ENCODE results near the gene NF2.
A peak's percentile ranks its signal among the peaks of the same experiment; 100 is the strongest.
"Not testable (repeated sequence)": the region's sequence is repeated elsewhere in the genome, so short reads cannot be mapped to it uniquely, and the experiment has no call there.

Gene NF2

DNA sequence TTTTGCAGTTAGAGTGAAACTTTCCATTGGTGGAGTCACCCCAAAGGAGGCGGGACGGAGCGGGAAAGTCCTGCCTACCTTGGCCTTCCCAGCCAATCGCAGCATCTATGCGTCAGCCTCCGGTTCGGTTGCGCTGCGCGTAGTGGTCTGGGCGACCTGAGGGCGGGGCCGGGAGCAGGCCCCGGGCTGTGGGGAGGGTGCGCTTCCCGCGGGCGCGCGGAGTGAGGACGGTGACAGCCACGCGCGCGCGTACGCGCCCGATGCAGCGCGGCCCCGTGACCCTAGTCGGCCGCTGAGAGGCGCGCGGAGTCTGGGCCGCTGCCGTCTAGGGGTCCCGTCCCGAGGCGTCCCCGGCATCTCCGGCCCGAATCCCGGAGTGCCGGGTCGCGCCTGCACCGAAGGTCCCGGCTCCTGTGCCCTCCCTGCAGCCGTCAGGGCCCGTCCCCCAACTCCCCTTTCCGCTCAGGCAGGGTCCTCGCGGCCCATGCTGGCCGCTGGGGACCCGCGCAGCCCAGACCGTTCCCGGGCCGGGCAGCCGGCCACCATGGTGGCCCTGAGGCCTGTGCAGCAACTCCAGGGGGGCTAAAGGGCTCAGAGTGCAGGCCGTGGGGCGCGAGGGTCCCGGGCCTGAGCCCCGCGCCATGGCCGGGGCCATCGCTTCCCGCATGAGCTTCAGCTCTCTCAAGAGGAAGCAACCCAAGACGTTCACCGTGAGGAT, at the start of gene NF2:
TSS of gene NF2 (plus strand) at position 276 of the 718 bp plus-strand sequence. CDS start at position 642, 366 bp downstream.
- DNase-seq: peak; percentile 73

- no peak for DNase-seq
These were observed 48.3 kb upstream of the NF2 start for GRCh38 chr22:29555065-29555644.

- DNase-seq: no peak
These were observed 44.4 kb upstream of the NF2 start for GRCh38 chr22:29559030-29559429.

- no peak for DNase-seq
These were observed 43.6 kb upstream of the NF2 start for GRCh38 chr22:29559853-29560252.

DNA sequence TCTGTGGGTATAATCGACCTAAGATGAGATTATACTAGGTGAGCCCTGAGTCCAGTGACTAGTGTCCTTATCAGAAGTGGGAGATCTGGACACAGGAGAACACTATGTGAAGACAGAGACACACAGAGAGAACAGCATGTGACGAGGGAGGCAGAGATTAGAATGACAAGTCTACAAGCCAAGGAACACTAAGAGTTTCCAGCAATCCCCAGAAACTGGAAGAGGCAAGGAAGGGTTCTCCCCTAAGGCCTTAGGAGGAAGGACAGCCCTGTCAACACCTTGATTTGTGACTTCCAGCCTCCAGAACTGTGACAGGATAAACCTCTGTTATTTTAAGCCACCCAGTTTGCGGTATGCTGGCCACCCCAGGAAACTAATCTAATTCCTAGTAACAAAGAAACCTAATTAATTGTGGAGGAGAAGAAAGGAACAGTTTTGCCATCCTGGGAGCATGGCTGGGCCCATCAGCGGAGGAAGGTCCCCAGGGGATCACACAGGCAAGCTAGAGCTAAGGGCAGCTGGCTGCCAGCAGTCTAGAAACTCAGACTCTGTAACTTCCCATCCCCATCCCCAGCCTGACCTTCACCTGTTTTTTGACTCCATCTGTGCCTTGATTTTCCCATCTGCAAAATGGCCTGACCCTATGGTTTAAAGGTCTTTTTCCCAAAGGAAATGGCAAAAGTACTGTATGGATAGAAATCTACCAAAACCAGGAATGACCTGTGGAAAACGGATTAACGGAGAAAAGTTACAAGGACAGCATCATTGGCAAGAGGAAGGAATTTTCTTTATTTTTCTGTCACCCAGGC, 39.6 kb upstream of the NF2 start:
- no peak for DNase-seq

DNA sequence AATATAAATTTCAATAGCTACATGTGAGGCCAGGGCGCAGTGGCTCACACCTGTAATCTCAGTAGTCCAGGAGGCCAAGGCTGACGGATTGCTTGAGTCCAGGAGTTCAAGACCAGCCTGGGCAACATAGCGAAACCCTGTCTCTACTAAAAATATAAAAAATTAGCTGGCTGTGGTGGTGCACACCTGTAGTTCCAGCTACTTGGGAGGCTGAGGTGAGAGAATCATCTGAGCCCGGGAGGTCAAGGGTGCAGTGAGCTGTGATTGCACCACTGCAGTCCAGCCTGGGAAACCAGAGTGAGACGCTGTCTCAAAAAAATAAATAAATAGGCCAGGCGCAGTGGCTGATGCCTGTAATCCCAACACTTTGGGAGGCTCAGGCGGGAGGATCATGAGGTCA, 36.9 kb upstream of the NF2 start:
- DNase-seq: not testable (repeated sequence)

- DNase-seq: no peak
These were observed 36.1 kb upstream of the NF2 start for GRCh38 chr22:29567338-29567737.

- DNase-seq: no peak
These were observed 34.3 kb upstream of the NF2 start for GRCh38 chr22:29569011-29569678.

GRCh38 chr22:29570456-29570855, 33.0 kb upstream of the NF2 start:
- no peak for DNase-seq

DNA sequence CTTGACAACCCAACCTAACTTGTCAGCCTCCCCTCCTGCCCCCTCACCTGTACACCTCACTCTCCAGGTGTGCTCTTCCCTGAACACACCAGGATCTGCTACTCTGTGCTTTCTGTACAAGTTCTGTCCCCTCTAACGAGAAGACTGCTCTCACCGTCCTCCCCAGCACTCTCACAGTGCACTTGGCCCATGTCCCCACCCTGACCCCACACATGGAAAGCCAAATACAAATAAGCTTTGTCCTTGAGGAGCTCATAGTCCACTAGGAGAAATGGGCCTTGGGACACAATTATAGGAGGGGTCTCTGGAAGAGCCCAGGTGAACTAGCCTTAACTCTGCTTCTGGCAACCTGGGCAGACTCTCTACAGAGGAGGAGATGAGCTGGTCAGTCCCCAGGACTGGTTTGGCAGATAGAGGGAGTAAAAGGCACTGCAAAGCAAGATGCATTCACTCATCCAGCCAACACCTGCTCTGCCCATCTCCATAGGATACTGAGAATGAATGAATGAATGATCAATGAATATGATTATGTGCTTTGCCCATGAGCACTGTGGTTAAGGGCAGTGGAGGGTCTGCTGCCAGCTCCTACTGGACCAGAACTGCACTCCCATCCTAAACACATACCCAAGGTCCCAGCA, 32.4 kb upstream of the NF2 start:
- DNase-seq: no peak

DNA sequence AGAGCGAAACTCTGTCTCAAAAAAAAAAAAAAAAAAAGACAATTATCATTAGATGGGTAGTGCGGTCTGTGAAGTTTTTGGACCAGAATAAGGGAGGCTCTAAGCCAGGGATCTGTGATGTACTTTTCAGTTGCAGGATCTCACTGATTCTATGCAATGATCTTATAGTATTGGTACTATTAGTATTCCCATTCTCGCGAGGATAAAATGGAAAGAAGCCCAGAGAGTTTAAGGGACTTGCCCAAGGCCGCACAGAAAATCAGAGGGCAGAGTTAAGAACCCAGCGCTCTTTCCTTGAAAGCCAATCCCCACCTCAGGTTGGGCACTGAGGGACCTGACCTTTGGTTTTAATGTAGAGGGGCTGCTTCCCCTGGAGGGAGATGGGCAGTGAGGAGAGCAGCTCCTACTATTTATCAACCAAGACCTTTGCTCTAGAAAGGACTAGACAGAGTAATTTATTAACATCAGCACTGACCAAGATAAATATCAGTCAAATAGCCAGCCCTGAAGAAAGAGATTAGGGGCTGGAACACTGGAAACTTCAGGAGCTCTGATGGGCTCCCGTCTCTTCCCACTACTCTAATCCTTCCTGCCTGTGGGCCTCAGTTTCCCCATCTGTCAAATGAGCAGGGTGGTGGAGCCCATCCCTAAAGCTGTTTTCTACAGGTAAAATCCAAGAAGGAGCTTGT, 28.5 kb upstream of the NF2 start:
- DNase-seq: no peak

DNA sequence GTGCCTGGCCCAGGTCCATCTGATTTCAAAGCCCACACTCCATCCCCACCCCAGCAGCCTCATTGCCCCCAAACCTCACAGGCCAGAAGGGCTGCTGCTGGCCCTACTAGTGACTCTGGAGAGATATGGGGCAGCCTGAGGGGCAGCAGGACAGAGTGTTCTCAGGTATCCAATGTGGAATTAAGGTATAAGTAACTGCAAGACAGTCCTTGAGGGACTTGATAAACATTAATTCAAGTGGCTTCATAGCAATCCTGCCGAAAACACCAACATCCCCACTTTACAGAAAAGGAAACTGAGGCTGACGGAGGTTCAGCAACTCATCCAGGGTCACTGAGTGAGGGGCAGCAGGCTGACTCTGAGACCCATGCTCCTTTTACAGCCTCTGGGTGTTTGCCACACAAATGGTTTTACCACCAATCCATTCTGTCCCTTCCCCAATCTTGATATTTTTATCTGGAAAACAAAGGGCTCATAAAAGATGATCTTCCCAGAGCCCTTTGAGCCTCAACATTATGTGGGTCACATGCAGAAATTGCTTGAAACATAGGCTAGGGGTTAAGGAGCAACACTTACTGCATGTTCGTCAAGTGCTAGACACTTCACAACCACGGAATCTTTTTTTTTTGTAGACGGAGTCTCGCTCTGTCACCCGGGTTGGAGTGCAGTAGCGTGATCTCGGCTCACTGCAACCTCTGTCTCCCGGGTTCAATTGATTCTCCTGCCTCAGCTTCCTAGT, 24.8 kb upstream of the NF2 start:
- DNase-seq: no peak

DNA sequence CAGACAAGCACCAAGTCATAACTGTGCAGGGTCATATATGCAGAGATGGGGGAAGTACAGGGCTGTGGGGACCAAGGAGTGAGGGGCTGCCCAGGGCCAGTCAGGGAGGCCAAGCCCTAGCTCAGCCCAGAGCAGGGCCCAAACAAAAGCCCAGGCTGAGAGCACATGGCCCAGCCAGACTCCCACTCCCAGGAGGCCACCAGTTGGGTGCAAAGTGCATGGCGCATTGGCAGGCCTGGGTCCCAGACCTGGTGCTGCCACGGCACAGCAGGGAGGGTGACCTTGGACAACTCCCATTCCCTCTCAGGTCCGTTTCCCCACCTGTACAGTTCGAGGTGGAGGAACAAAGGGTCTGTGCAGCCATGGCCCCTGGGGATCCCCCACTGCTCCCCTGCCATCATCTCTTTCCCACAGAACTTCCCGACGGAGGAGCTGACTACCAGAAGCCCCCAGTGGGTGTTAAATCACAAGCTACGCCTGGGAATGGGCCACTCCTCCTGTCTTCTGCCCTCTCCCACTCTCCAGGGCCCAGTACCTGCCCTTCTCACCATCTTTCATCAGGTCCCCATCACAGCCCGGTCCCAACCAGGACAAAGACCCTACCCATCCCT, 23.1 kb upstream of the NF2 start:
- no peak for DNase-seq

DNA sequence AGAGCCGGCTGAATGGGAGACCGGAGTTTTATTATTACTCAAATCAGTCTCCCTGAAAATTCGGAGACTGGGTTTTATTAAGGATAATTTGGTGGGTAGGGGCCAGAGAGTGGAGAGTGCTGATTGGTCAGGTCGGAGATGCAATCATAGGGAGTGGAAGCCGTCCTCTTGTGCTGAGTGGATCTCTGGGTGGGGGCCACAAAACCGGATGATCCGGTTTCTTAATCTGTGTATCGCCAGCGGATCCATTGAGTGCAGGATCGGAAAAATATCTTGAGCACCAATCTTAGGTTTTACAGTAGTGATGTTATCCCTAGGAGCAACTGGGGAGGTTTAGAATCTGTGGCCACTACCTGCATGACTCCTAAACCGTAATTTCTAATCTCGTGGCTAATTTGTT, 21.6 kb upstream of the NF2 start:
- DNase-seq: no peak

GRCh38 chr22:29584975-29585374, 18.5 kb upstream of the NF2 start:
- no peak for DNase-seq

DNA sequence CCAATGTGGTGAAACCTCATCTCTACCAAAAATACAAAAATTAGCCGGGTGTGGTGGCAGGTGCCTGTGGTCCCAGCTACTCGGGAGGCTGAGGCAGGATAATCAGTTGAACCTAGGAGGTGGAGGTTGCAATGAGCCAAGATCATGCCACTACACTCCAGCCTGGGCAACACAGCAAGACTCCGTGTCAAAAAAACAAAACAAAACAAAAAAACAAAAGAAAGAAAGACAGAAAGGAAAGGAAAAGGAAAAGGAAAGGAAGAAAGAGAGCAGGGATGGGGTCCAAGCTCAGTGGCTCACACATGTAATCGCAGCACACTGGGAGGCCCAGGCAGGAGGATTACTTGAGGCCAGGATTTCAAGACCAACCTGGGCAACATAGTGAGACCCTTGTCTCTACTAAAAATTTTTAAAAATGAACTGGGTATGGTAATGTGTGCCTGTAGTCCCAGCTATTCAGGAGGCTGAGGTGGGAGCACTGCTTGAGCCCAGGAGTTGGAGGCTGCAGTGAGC, 17.2 kb upstream of the NF2 start:
- DNase-seq: not testable (repeated sequence)

DNA sequence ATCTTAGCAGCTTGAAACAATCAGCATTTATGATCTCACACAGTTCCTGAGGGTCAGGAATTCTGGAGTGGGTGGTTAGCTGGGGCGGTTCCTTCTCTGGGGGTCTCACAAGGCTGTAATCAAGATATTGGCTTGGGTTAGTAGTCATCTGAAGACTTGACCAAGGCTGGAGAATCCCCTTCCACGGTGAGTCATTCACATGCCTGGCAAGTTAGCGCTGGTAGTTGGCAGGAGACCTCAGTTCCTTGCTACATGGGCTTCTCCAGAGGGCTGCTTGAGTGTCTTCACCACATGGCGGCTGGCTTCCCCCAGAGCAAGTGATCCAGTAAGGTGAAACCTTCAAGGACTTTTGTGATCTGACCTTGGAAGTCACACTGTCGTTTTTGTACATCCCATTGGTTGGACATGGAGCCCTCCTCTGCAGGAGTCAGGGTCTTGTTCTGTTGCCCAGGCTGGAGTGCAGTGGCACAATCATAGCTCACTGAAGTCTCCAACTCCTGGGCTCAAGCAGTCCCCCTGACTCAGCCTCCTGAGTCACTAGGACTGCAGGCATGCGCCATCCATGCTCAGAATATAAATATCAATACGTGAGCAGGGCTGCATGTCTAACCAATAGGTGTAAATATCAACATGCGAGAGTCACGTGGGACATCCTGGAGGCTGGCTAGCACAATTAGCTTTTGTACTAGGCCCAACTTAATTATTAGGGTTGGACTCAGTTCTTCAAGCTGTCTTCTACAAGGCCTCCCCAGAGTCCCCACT, 15.3 kb upstream of the NF2 start:
- DNase-seq: no peak

DNA sequence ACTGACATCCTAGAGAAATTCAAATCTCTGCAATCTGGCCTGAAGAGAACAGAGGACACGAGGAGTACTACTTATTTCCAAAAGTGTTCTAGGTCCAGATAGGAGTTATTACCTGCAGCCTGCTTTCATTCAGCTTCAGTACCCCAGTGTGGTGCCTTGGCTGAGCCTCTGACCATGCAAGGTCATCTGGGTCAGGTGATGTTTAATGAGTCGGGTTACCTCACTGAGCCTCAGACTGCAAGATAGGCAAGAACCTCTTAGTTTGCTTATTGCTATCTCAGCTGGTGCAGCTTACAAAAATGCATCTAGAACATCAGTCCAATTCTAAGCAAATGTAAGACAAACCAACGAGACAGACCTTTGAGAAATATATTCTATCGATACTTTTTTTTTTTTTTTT, 9.5 kb upstream of the NF2 start:
- no peak for DNase-seq

DNA sequence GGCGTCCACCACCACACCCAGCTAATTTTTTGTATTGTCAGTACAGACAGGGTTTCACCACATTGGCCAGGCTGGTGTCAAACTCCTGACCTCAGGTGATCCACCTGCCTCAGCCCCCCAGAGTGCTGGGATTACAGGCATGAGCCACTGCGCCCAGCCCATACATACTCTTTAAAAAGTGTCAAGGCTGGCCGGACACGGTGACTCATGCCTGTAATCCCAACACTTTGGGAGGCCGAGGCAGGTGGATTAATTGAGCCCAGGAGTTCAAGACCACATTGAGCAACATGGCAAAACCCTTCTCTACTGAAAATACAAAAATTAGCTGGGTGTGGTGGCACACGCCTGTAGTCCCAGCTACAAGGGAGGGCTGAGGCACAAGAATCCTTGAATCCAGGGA, 9.0 kb upstream of the NF2 start:
- DNase-seq: not testable (repeated sequence)

- DNase-seq: no peak
These were observed 7.0 kb upstream of the NF2 start for GRCh38 chr22:29596408-29596807.
